Measurements from ENCODE around the gene SOWAHD. TPM values are rescaled to one million over a fixed set of nuclear protein-coding genes. Genes with fewer than 3 reads are reported as not detected.

Gene SOWAHD
- total and polyA plus RNA-seq, 2 experiments from 2014 or later = 0.22 TPM; not detected in 1

- no peak overlapping the region for H2AFZ ChIP-seq
- no peaks in the 10 kb centered on the region for H3K36me3 ChIP-seq (ENCODE audit: low read depth)
- 0 to 10% methylated on average over 6 of the region's 7 CpGs for WGBS, 2 experiments (ENCODE audit: low coverage in 1 of 2, low lambda C conversion rate in 2 of 2, missing lambda C conversion rate in 2 of 2)
- H3K9ac ChIP-seq = no peak overlapping the region
- no peaks in the 10 kb centered on the region for H3K4me1 ChIP-seq (ENCODE audit: insufficient read depth)
- in situ Hi-C loops (cut with MboI) = loop anchor here (10.0 to 25.0 kb wide), 2 partner anchors 130 to 223 kb away; partner anchors contain the start of gene NKRF
- H3K4me2 ChIP-seq (ENCODE audit: unreplicated experiment) = no peak overlapping the region
- no peaks in the 10 kb centered on the region for H3K9me2 ChIP-seq (ENCODE audit: insufficient read depth)
- TF ChIP-seq EZH2 (IDR thresholded peaks at IDR 0.05; ENCODE audit: insufficient read depth, poor library complexity, severe bottlenecking) = no peak
- no peak for TF ChIP-seq EZH2phosphoT487 (IDR thresholded peaks at IDR 0.05; ENCODE audit: insufficient read depth, low read depth)
- no peaks in the 10 kb centered on the region for H3K79me2 ChIP-seq (ENCODE audit: insufficient read depth)
- no peaks in the 10 kb centered on the region for H3K9me3 ChIP-seq (ENCODE audit: low read depth)
- H3K27ac ChIP-seq = no peak overlapping the region
- peak; percentile 26 for DNase-seq
- no peaks in the 10 kb centered on the region for H3F3A ChIP-seq (ENCODE audit: insufficient read depth)
- no peaks in the 10 kb centered on the region for H4K20me1 ChIP-seq (ENCODE audit: insufficient read depth)
- H3K27me3 ChIP-seq (replicated peaks; ENCODE audit: insufficient read depth) = no peaks in the 10 kb centered on the region
- no peak overlapping the region for H3K4me3 ChIP-seq
Measured at GRCh38 chrX:119734897-119735339, 23.5 kb upstream of the SOWAHD start.

DNA sequence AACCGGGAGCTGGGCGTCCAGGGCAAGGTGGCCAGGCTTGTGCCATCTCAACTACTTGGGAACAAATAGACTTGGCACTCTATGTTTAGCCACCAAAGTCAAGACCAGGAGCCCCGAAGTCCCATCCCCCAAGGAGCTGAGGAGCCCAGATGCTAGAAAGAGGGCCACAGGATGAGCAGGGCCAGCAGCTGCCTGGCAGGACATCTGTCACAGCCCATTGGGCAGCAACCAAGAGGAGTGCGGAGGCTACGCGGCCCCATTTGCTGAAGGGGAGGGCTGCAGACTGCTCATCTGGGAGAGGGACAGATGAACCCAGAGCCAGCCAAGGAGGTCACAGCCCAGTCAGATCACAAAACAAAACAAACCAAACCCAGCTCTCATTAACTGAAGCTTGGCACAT lies 22.9 kb upstream of the SOWAHD start:
- Histone ChIP-seq H3K9me3 (ENCODE audit: low read depth) (no peaks in the 10 kb centered on the region), H3K9me2 (ENCODE audit: insufficient read depth) (no peaks in the 10 kb centered on the region), H3K4me2 (ENCODE audit: unreplicated experiment) (no peak overlapping the region), H3K79me2 (ENCODE audit: insufficient read depth) (no peaks in the 10 kb centered on the region), H4K20me1 (ENCODE audit: insufficient read depth) (no peaks in the 10 kb centered on the region), H3K27ac (no peak overlapping the region), H3K4me1 (ENCODE audit: insufficient read depth) (no peaks in the 10 kb centered on the region), H3F3A (ENCODE audit: insufficient read depth) (no peaks in the 10 kb centered on the region), H2AFZ (no peak overlapping the region), H3K4me3 (no peak overlapping the region), H3K36me3 (ENCODE audit: low read depth) (no peaks in the 10 kb centered on the region), H3K27me3 (replicated peaks; ENCODE audit: insufficient read depth) (no peaks in the 10 kb centered on the region), H3K9ac (no peak overlapping the region)
- no peak for DNase-seq
- WGBS, 2 experiments (ENCODE audit: low coverage in 1 of 2, low lambda C conversion rate in 2 of 2, missing lambda C conversion rate in 2 of 2) = 17 to 42% methylated on average over 1 to 6 of the region's 6 CpGs
- in situ Hi-C loops (cut with MboI) = loop anchor here (10.0 to 25.0 kb wide), 2 partner anchors 131 to 223 kb away; partner anchors contain the start of gene NKRF
- TF ChIP-seq EZH2phosphoT487 (IDR thresholded peaks at IDR 0.05; ENCODE audit: insufficient read depth, low read depth) (no peak), EZH2 (IDR thresholded peaks at IDR 0.05; ENCODE audit: insufficient read depth, poor library complexity, severe bottlenecking) (no peak)

- Histone ChIP-seq H2AFZ (no peak overlapping the region), H3K27me3 (replicated peaks; ENCODE audit: insufficient read depth) (no peaks in the 10 kb centered on the region), H3F3A (ENCODE audit: insufficient read depth) (no peaks in the 10 kb centered on the region), H3K79me2 (ENCODE audit: insufficient read depth) (no peaks in the 10 kb centered on the region), H3K9me2 (ENCODE audit: insufficient read depth) (no peaks in the 10 kb centered on the region), H3K9me3 (ENCODE audit: low read depth) (no peaks in the 10 kb centered on the region), H3K4me2 (ENCODE audit: unreplicated experiment) (no peak overlapping the region), H3K9ac (no peak overlapping the region), H3K4me3 (no peak overlapping the region), H3K36me3 (ENCODE audit: low read depth) (no peaks in the 10 kb centered on the region), H3K27ac (no peak overlapping the region), H4K20me1 (ENCODE audit: insufficient read depth) (no peaks in the 10 kb centered on the region), H3K4me1 (ENCODE audit: insufficient read depth) (no peaks in the 10 kb centered on the region)
- no peak for DNase-seq
- no peak for TF ChIP-seq EZH2phosphoT487 (IDR thresholded peaks at IDR 0.05; ENCODE audit: insufficient read depth, low read depth)
- TF ChIP-seq EZH2 (IDR thresholded peaks at IDR 0.05; ENCODE audit: insufficient read depth, poor library complexity, severe bottlenecking) = no peak
- 72 to 75% methylated on average over 6 to 11 of the region's 12 CpGs for WGBS, 2 experiments (ENCODE audit: low coverage in 1 of 2, low lambda C conversion rate in 2 of 2, missing lambda C conversion rate in 2 of 2)
- in situ Hi-C loops (cut with MboI) = loop anchor here (10.0 to 25.0 kb wide), 2 partner anchors 131 to 224 kb away; partner anchors contain the start of gene NKRF
Measured at GRCh38 chrX:119736206-119736764, 22.1 kb upstream of the SOWAHD start.

DNA sequence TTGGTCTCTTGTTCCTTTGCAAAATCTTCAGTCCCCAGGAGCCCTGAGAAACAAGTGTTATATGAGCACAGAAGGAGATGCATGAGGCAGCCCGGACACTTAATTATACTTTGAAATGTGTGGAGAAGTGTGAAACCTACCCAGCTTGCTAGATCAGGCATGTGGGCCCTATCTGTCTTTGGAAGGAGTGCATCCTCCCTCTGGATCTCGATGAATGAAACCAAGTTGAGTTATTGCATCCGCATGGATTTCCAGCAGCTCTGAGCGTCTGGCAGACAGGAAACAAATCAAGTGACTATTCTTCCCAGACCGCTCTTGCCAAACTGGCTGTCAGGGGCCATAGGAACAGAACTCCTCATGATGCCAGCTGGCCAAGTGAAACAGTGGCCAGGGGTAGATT lies 19.6 kb upstream of the SOWAHD start:
- no peaks in the 10 kb centered on the region for H4K20me1 ChIP-seq (ENCODE audit: insufficient read depth)
- no peaks in the 10 kb centered on the region for H3K79me2 ChIP-seq (ENCODE audit: insufficient read depth)
- no peak overlapping the region for H3K4me3 ChIP-seq
- H3K4me1 ChIP-seq (ENCODE audit: insufficient read depth) = no peaks in the 10 kb centered on the region
- in situ Hi-C loops (cut with MboI) = loop anchor here (10.0 to 25.0 kb wide), 2 partner anchors 134 to 226 kb away; partner anchors contain the start of gene NKRF
- no peak overlapping the region for H2AFZ ChIP-seq
- H3K9ac ChIP-seq = no peak overlapping the region
- DNase-seq = peak; percentile 2
- H3K9me2 ChIP-seq (ENCODE audit: insufficient read depth) = no peaks in the 10 kb centered on the region
- H3K27ac ChIP-seq = no peak overlapping the region
- WGBS, 2 experiments (ENCODE audit: low coverage in 1 of 2, low lambda C conversion rate in 2 of 2, missing lambda C conversion rate in 2 of 2) = 10 to 21% methylated on average over 4 to 5 of the region's 5 CpGs
- no peaks in the 10 kb centered on the region for H3K27me3 ChIP-seq (replicated peaks; ENCODE audit: insufficient read depth)
- no peaks in the 10 kb centered on the region for H3K36me3 ChIP-seq (ENCODE audit: low read depth)
- H3K4me2 ChIP-seq (ENCODE audit: unreplicated experiment) = no peak overlapping the region
- H3F3A ChIP-seq (ENCODE audit: insufficient read depth) = no peaks in the 10 kb centered on the region
- H3K9me3 ChIP-seq (ENCODE audit: low read depth) = no peaks in the 10 kb centered on the region
- no peak for TF ChIP-seq EZH2phosphoT487 (IDR thresholded peaks at IDR 0.05; ENCODE audit: insufficient read depth, low read depth)
- TF ChIP-seq EZH2 (IDR thresholded peaks at IDR 0.05; ENCODE audit: insufficient read depth, poor library complexity, severe bottlenecking) = no peak

All from GM23248 (cell line).